HFF-Myc (cell line): Measurements from ENCODE around the gene SOX5.

ENCODE experiments used
- DNase-seq: peaks from one replicate; pipeline ENCODE4 v3.0.0-alpha.2; 2011; ENCODE audit warnings: low read depth; ENCODE audit errors: extremely low read depth
- H3K4me3 ChIP-seq: replicated peaks from 2 replicates; pipeline ENCODE4 v1.5.1; 2011; ENCODE audit warnings: low read depth, mild to moderate bottlenecking, control low read depth, low read length
- CTCF ChIP-seq: IDR thresholded peaks from 2 replicates; pipeline ENCODE4 v1.5.1; 2012; ENCODE audit warnings: mild to moderate bottlenecking, low read depth, low read length, control low read depth; ENCODE audit errors: missing control alignments

The SOX5 gene

GRCh38 chr12:23560611-23561010 is 388.9 kb downstream of the SOX5 start:
- no peak for DNase-seq
- no peak overlapping the region for H3K4me3 ChIP-seq
- no peak for TF ChIP-seq CTCF

- no peak for DNase-seq
- no peak overlapping the region for H3K4me3 ChIP-seq
- no peak for TF ChIP-seq CTCF
Measured at GRCh38 chr12:23559268-23559753, 390.2 kb downstream of the SOX5 start.

GRCh38 chr12:23556661-23557060 is 392.8 kb downstream of the SOX5 start:
- no peak for TF ChIP-seq CTCF
- DNase-seq = no peak
- no peak overlapping the region for H3K4me3 ChIP-seq

- no peak for DNase-seq
- no peak for TF ChIP-seq CTCF
- H3K4me3 ChIP-seq = no peak overlapping the region
Measured at GRCh38 chr12:23555825-23556207, 393.7 kb downstream of the SOX5 start.

- TF ChIP-seq CTCF = no peak
- H3K4me3 ChIP-seq = no peak overlapping the region
- DNase-seq = no peak
Measured at GRCh38 chr12:23555180-23555824, 394.2 kb downstream of the SOX5 start.

- TF ChIP-seq CTCF = no peak
- H3K4me3 ChIP-seq = no peak overlapping the region
- DNase-seq = no peak
Measured at GRCh38 chr12:23552417-23552816, 397.1 kb downstream of the SOX5 start.

GRCh38 chr12:23550753-23551152 is 398.7 kb downstream of the SOX5 start:
- TF ChIP-seq CTCF = no peak
- no peak for DNase-seq
- no peak overlapping the region for H3K4me3 ChIP-seq
